OCI-M1 (cell line): ENCODE results near the gene EID2.

Source experiments
- DNase-seq: peaks from one replicate; lab custom pipeline; 2025; lab: John Stamatoyannopoulos, UW

The EID2 gene

GRCh38 chr19:39502640-39503417 lies 37.1 kb downstream of the EID2 start:
- peak; percentile 90 for DNase-seq

GRCh38 chr19:39501340-39501739 lies 38.6 kb downstream of the EID2 start:
- DNase-seq, result no peak

- peak; percentile 24 for DNase-seq
Measured at GRCh38 chr19:39500543-39500942, 39.4 kb downstream of the EID2 start.

- no peak for DNase-seq
Measured at GRCh38 chr19:39499932-39500331, 40.0 kb downstream of the EID2 start.

- no peak for DNase-seq
Measured at GRCh38 chr19:39498798-39499642, 40.9 kb downstream of the EID2 start, which contains the start of gene DLL3. Gene DLL3, plus strand, starts transcription at chr19:39498947. Its CDS starts 28 bp downstream, at chr19:39498975.

- DNase-seq, result peak; percentile 79
Measured at GRCh38 chr19:39497996-39498797, 41.8 kb downstream of the EID2 start.

GRCh38 chr19:39497701-39497995 lies 42.3 kb downstream of the EID2 start:
- no peak for DNase-seq

GRCh38 chr19:39496063-39496462 lies 43.9 kb downstream of the EID2 start:
- no peak for DNase-seq

- DNase-seq, result no peak
Measured at GRCh38 chr19:39494661-39495060, 45.3 kb downstream of the EID2 start.

GRCh38 chr19:39492788-39493187 lies 47.2 kb downstream of the EID2 start:
- DNase-seq, result no peak

GRCh38 chr19:39492225-39492624 lies 47.7 kb downstream of the EID2 start:
- no peak for DNase-seq

- DNase-seq, result no peak
Measured at GRCh38 chr19:39489756-39490155, 50.2 kb downstream of the EID2 start.
